Smooth muscle cell (in vitro differentiated cells): ENCODE results near the gene WNT11. TPM values are rescaled to one million over a fixed set of nuclear protein-coding genes. Genes with fewer than 3 reads are reported as not detected.

Experiments used
- DNase-seq: peaks from one replicate; lab custom pipeline; 2025; ENCODE audit not compliant: unreplicated experiment; lab: John Stamatoyannopoulos, UW
- H2AFZ ChIP-seq: fragments of 200-600 bp; sonication (generic); 2 replicates; pipeline ENCODE4 v1.6.0; 2016; ENCODE audit warnings: antibody characterized with exemption, low read depth, mild to moderate bottlenecking
- H3F3A ChIP-seq: fragments of 200-600 bp; sonication (generic); 2 replicates; pipeline ENCODE4 v1.6.0; 2017; ENCODE audit warnings: antibody characterized with exemption, low read depth
- H3K27ac ChIP-seq: fragments of 200-600 bp; sonication (generic); 2 replicates; pipeline ENCODE4 v1.5.1; 2016; ENCODE audit warnings: low read depth, mild to moderate bottlenecking
- H3K27me3 ChIP-seq: fragments of 200-600 bp; sonication (generic); 2 replicates; pipeline ENCODE4 v1.6.1; 2016; ENCODE audit warnings: low read depth, mild to moderate bottlenecking
- H3K36me3 ChIP-seq: fragments of 200-600 bp; sonication (generic); 2 replicates; pipeline ENCODE4 v1.5.1; 2016; ENCODE audit warnings: low read depth
- H3K4me1 ChIP-seq: fragments of 200-600 bp; sonication (generic); 2 replicates; pipeline ENCODE4 v1.5.1; 2016; ENCODE audit warnings: low read depth
- H3K4me2 ChIP-seq: fragments of 200-600 bp; sonication (generic); 2 replicates; pipeline ENCODE4 v1.6.0; 2016; ENCODE audit warnings: mild to moderate bottlenecking
- H3K4me3 ChIP-seq: fragments of 200-600 bp; sonication (generic); 2 replicates; pipeline ENCODE4 v1.5.1; 2016; ENCODE audit warnings: mild to moderate bottlenecking
- H3K79me2 ChIP-seq: fragments of 200-600 bp; sonication (generic); 2 replicates; pipeline ENCODE4 v1.6.0; 2016; ENCODE audit warnings: low read depth, mild to moderate bottlenecking
- H3K9ac ChIP-seq: fragments of 200-600 bp; sonication (generic); 2 replicates; pipeline ENCODE4 v1.6.0; 2016; ENCODE audit warnings: low read depth
- H3K9me3 ChIP-seq: fragments of 200-600 bp; sonication (generic); replicated peaks from 2 replicates; pipeline ENCODE4 v1.5.1; 2016; ENCODE audit warnings: low read depth
- H4K20me1 ChIP-seq: fragments of 200-600 bp; sonication (generic); 2 replicates; pipeline ENCODE4 v1.6.0; 2016; ENCODE audit warnings: low read depth
- WGBS: methylation state at CpG from one replicate; pipeline ENCODE4 v1.1.7; 2016; ENCODE audit warnings: low lambda C conversion rate; 5-methylcytosine and 5-hydroxymethylcytosine counted together
- polyA plus RNA-seq: library from polyadenylated mRNA; unstranded; fragments of >200 nt; fragmentation: Nextera tagmentation; extraction: Ambion mirVana; gene quantifications from 2 replicates; pipeline ENCODE4 v1.2.1, GENCODE V29; 2016
- total RNA-seq: library from RNA; depleted of rRNA; stranded (reverse); fragments of >200 nt; gene quantifications from 2 replicates; pipeline ENCODE4 v1.2.3, GENCODE V29; 2014
- TF ChIP-seq, protein P1 (sequence below): fragments of 200-600 bp; sonication (generic); IDR thresholded peaks from 2 replicates; pipeline ENCODE4 v1.5.1; 2017; ENCODE audit warnings: borderline replicate concordance, mild to moderate bottlenecking, antibody characterized with exemption; ENCODE audit not compliant: insufficient read depth, poor library complexity, severe bottlenecking

WNT11 gene
- total and polyA plus RNA-seq, 2 experiments from 2014 or later: 12.1 to 13.5 TPM

DNA sequence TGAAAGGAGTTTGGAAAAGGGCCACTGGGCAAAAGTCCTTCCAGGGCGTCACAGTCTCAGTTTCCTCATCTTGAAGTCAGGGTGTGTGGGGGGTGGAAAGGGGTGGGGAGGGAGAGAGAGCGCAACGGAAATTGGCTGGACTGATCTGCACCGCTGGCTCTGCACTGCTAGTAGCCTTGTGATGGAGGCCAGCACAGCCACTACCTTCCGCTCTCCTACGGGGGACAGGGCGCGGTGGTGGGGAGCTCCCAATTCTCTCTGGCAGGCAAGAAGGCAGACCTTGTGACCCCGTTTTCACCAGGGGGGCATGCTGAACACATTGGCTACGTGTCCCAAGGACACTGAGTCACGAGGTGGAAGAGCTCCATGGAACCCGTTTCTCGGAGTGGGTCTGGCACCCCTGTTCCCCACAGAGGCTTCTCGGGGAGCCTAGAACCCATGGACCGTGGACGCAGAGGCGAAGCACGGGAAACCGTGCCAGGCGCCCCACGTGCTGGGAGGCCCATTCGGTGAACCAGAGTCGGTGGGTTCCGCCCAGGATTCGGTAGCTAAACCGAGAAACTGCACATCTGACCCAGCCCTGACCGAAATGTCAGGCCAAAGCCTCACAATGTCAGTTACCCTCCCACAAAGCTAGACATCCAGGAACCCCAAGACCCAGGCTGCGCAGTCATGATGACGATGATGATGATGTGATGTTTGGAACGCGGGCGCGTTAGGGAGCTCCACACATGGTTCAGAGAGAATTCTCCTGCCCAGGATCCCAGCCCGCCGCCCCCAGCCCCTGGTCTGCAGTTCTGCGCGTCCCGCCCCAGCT, 28.3 kb upstream of the WNT11 start:
- Histone ChIP-seq H3K9me3 (no peaks in the 10 kb centered on the region), H3F3A (peaks cover 14% of the 10 kb centered on the region), H3K4me3 (peak overlapping the region; percentile 92), H3K36me3 (no peaks in the 10 kb centered on the region), H3K27ac (peak overlapping the region; percentile 65), H3K4me2 (peak overlapping the region; percentile 89), H3K9ac (peak overlapping the region; percentile 76), H3K4me1 (peaks cover 6% of the 10 kb centered on the region), H3K27me3 (no peaks in the 10 kb centered on the region), H2AFZ (peak overlapping the region; percentile 81), H4K20me1 (no peaks in the 10 kb centered on the region), H3K79me2 (no peaks in the 10 kb centered on the region)
- WGBS: 6% methylated on average over 33 of the region's 38 CpGs
- no peak for DNase-seq
- TF ChIP-seq, protein P1, sequence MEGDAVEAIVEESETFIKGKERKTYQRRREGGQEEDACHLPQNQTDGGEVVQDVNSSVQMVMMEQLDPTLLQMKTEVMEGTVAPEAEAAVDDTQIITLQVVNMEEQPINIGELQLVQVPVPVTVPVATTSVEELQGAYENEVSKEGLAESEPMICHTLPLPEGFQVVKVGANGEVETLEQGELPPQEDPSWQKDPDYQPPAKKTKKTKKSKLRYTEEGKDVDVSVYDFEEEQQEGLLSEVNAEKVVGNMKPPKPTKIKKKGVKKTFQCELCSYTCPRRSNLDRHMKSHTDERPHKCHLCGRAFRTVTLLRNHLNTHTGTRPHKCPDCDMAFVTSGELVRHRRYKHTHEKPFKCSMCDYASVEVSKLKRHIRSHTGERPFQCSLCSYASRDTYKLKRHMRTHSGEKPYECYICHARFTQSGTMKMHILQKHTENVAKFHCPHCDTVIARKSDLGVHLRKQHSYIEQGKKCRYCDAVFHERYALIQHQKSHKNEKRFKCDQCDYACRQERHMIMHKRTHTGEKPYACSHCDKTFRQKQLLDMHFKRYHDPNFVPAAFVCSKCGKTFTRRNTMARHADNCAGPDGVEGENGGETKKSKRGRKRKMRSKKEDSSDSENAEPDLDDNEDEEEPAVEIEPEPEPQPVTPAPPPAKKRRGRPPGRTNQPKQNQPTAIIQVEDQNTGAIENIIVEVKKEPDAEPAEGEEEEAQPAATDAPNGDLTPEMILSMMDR: no peak

DNA sequence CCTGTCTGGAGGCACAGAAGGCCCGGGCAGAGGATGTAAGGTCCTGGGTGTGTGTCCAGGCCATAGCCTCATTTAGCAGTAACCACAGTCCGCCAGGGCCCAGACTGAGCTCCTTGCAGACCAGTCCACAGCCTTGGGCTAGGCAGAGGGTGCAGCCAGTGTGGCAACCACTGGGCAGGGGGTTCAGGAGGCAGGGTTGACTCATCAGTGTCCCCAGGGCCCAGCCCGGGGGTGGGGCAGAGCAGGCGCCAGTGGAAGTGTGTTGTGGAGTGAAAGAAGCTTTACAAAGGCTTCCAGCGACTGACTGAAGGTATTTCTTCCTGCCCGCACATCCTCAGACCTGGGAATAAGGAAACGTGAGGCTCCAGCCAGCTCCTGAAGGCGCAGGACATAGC, 27.7 kb upstream of the WNT11 start:
- peak overlapping the region; percentile 89 for H3K4me2 ChIP-seq
- H3K4me3 ChIP-seq: peak overlapping the region; percentile 92
- WGBS: 58% methylated on average over 8 of the region's 8 CpGs

DNA sequence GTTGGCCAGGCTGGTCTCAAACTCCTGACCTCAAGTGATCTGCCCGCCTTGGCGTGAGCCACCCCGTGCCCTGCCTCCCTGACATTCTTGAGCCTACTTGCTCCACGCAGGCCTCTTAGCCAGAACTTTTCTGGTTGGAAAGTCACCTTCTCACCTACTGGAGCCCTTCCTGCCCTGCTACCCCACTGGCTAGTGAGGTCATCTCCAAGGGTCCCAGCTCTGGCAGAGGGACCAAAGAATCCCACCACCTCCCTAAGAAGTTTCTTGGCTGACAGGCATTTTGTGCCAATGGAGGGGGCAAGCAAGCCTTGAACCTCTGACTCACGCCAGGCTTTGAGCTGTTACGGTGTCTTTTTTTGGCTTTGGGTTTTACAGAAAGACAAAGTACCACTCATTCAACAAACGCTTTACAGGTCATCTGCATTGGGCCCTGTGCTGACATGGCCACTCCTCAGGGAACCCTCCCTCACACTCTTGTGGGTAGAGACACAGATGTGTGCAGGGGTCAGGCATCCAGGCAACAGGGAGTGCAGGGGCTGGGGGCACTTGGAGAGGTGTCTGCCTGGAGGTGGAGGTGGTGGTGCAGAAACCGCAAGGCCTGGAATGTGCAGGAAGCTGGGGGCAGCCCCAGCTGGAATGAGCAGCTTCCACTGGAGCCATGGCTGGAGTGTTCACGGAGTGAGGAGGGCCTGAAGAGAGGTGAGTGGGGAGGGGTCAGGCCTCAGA, 27.1 kb upstream of the WNT11 start:
- Histone ChIP-seq H3F3A (peaks cover 14% of the 10 kb centered on the region), H3K27me3 (no peaks in the 10 kb centered on the region), H3K36me3 (no peaks in the 10 kb centered on the region), H3K9ac (no peak overlapping the region), H3K79me2 (no peaks in the 10 kb centered on the region), H4K20me1 (no peaks in the 10 kb centered on the region), H3K4me3 (no peak overlapping the region), H3K9me3 (no peaks in the 10 kb centered on the region), H3K27ac (no peak overlapping the region), H3K4me1 (peaks cover 6% of the 10 kb centered on the region), H3K4me2 (no peak overlapping the region), H2AFZ (no peak overlapping the region)
- TF ChIP-seq, protein P1: no peak
- WGBS: 91% methylated on average over 9 of the region's 9 CpGs
- DNase-seq: no peak

More for the DNA sequence above, 27.7 kb upstream of the WNT11 start:
- DNase-seq: no peak
- Histone ChIP-seq H3K36me3 (no peaks in the 10 kb centered on the region), H3K4me1 (peaks cover 6% of the 10 kb centered on the region), H3F3A (peaks cover 14% of the 10 kb centered on the region), H3K9ac (no peak overlapping the region), H3K27ac (peak overlapping the region; percentile 65), H3K27me3 (no peaks in the 10 kb centered on the region), H2AFZ (peak overlapping the region; percentile 81), H3K9me3 (no peaks in the 10 kb centered on the region), H4K20me1 (no peaks in the 10 kb centered on the region), H3K79me2 (no peaks in the 10 kb centered on the region)
- TF ChIP-seq, protein P1: no peak
